Measurements from ENCODE around the gene CD151.

CD151 gene

DNA sequence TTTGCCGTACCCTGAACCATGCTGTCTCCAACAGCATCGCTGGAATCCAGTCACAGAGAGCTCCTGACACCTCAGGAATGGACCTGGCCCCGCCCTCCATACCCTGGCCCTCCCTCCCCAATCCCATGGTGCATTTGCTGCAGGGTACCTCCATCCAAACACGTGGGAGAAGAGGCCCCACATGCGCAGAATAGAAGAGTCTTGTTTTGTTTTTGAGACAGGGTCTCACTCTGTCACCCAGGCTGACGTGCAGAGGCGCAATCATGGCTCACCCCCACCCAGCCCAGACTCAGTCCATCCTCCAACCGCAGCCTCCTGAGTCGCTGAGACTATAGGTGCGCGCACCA is 16.3 kb upstream of the CD151 start:
- H3K4me3 Mint-ChIP-seq: no peak overlapping the region
- H3K9me3 Mint-ChIP-seq: no peaks in the 10 kb centered on the region
- no peaks in the 10 kb centered on the region for H3K27me3 Mint-ChIP-seq (ENCODE audit: low read depth)
- DNase-seq (ENCODE audit: low spot score): no peak
- H3K4me1 Mint-ChIP-seq (ENCODE audit: low read depth): peaks cover 7% of the 10 kb centered on the region
- H3K36me3 Mint-ChIP-seq (ENCODE audit: low read depth): peaks cover 19% of the 10 kb centered on the region
- H3K27ac Mint-ChIP-seq: no peak overlapping the region

DNA sequence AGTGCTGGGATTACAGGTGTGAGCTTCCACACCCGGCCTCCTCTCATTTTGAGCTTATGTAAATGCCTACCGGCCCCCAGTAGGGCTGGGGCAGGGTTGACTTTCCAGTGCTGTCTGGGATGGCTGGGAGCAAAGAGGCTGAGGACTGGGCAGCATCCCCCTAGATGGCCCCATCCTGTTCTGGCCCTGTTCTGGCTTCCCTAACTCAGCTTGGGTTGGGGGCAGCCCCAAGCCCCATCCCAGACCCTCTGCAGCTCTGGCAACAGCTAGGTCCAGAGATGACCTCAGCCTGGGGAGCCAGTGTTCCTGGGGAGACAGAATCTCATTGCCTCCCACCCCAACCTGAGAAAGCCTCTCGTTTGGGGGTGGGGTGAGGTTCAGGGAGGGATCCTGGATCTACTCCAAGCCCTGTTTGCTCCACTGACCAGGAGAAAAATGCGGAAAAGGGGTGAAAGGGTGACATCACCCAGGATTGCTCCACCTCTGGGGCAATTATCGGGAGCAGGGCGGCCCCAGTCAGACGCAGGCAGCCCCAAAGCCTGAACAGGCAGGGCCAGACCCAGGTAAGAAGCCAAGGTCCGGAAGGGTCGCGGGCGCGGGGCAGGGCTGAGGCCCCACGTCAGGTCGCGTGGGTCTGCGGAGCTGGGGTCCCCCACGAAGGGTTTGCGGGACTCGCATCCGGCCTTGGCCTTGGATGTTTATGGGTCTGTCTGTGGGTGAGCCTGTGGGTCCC is 14.2 kb upstream of the CD151 start, which contains the start of gene PNPLA2:
PNPLA2 (plus strand) TSS at position 519 of the 733 bp plus-strand sequence. CDS start 805 bp downstream, outside the sequence.
- Mint-ChIP-seq H3K4me3 (peak within 1 kb of the TSS; percentile 79), H3K36me3 (ENCODE audit: low read depth) (peaks cover 5% of the 10 kb centered on the region), H3K27ac (peak within 1 kb of the TSS; percentile 82), H3K27me3 (ENCODE audit: low read depth) (no peaks in the 10 kb centered on the region), H3K4me1 (ENCODE audit: low read depth) (peaks cover 5% of the 10 kb centered on the region), H3K9me3 (no peaks in the 10 kb centered on the region)
- no peak for DNase-seq (ENCODE audit: low spot score)

DNA sequence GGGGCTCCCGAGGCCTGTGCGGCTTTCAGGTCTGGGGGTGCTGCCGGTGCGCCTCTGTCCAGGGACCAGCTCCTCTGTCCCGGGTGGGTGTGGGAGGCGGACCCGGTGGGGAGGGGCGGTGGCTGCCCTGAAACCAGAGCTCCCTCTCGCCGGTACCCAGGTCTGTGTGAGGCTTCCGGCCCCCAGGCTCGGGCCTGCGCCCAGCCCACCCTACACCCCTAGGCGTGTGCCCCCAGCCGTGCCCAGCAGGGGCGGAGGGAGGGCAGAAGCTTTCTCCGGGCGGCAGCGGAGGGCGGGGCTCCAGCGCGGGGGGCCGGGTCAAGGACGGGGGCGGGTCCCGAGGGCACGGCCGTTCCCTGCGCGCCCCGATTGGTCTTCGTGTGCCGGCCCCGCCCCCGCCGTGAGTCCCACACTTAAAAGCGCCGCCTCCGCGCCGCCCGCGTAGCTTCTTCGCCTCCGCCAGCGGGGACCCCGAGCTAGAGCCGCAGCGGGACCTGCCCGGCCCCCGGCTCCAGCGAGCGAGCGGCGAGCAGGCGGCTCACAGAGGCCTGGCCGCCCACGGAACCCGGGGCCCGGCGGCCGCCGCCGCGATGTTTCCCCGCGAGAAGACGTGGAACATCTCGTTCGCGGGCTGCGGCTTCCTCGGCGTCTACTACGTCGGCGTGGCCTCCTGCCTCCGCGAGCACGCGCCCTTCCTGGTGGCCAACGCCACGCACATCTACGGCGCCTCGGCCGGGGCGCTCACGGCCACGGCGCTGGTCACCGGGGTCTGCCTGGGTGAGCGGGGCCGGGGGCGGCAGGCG is 13.4 kb upstream of the CD151 start:
- peak; percentile 87 for DNase-seq (ENCODE audit: low spot score)
- Mint-ChIP-seq H3K4me3 (peak overlapping the region; percentile 79), H3K27me3 (ENCODE audit: low read depth) (no peaks in the 10 kb centered on the region), H3K36me3 (ENCODE audit: low read depth) (peaks cover 2% of the 10 kb centered on the region), H3K27ac (peak overlapping the region; percentile 82), H3K9me3 (no peaks in the 10 kb centered on the region), H3K4me1 (ENCODE audit: low read depth) (peaks cover 5% of the 10 kb centered on the region)

DNA sequence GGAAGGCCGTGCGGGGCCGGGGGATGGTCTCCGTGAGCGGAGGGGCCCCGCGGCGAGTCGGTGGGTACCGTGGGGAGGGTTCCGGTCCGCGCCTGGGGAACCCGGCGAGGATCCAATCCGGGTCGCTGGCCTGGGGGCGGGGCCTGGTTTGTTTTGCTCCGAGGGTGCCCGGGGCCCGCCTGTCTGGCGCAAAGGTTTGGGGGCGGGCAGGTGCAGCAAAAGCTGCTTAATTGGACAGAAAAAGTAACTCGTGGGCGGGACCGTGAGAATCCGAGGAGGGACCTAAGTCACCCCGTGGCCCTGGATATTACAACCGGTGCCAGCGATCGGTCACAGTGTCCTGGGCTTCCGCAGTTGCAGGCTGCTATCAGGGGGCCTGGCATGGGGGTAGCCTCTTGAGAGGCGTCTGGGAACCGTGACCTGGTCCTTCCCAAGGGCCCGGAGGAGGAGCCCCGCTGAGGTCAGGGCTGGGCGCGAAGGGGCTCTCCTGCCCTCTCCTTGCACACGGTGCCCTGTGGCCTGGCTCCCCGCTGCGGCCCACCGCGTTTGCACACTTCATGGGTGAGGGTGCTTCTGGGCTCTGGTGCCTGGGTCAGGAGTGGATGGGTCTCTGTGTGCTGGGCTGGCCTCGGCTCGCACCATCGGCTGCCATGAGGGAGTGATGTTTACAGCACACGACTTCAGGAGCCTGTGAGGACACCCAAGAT is 12.7 kb upstream of the CD151 start:
- peak overlapping the region; percentile 79 for H3K4me3 Mint-ChIP-seq
- DNase-seq (ENCODE audit: low spot score): peak; percentile 91
- peaks cover 6% of the 10 kb centered on the region for H3K36me3 Mint-ChIP-seq (ENCODE audit: low read depth)
- peaks cover 5% of the 10 kb centered on the region for H3K4me1 Mint-ChIP-seq (ENCODE audit: low read depth)
- H3K27ac Mint-ChIP-seq: peak overlapping the region; percentile 82
- no peaks in the 10 kb centered on the region for H3K9me3 Mint-ChIP-seq
- H3K27me3 Mint-ChIP-seq (ENCODE audit: low read depth): no peaks in the 10 kb centered on the region

DNA sequence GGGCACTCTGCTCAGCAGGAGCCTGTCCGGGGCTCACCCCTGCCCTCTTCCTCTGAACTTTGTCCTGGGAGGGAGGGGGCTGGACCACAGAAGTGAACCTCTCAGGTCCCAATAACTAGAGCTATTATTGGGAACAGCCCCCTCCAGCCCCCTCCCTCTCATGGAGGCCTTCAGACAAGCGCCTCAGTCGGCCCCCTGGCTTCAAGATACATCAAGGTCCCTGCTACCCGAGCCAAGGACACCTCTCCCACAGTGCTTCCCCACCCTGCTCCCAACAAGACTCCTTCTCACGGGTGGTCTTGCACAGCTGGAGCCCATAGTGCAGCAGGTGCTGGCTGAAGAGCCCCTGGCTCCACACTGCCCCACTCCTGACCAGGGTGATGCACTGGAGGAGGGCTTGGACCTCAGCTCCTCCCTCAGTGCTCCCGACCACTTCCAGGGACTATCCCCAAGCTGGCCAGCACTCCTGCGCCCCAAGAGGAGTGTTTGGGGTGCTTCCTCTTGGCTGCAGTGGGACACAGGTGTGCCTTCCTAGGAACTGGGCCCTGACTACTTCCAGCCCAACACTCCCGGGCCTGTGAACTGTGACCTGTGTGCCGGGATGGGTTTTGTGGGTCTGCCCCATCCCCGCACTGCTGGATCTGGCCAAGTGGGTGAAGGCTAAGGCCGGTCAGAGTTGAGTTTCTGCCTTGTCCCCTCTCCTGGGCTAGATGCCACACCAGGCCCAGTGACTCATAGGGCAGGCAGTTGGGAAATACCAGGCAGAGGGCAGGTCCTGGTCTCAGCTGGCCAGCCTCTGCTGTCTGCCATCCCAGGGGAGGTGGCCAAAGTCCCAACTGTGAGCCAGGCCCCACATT is 11.9 kb upstream of the CD151 start:
- DNase-seq (ENCODE audit: low spot score): no peak
- Mint-ChIP-seq H3K36me3 (ENCODE audit: low read depth) (peaks cover 10% of the 10 kb centered on the region), H3K4me1 (ENCODE audit: low read depth) (peaks cover 5% of the 10 kb centered on the region), H3K27me3 (ENCODE audit: low read depth) (no peaks in the 10 kb centered on the region), H3K4me3 (peak overlapping the region; percentile 79), H3K9me3 (no peaks in the 10 kb centered on the region), H3K27ac (peak overlapping the region; percentile 82)

DNA sequence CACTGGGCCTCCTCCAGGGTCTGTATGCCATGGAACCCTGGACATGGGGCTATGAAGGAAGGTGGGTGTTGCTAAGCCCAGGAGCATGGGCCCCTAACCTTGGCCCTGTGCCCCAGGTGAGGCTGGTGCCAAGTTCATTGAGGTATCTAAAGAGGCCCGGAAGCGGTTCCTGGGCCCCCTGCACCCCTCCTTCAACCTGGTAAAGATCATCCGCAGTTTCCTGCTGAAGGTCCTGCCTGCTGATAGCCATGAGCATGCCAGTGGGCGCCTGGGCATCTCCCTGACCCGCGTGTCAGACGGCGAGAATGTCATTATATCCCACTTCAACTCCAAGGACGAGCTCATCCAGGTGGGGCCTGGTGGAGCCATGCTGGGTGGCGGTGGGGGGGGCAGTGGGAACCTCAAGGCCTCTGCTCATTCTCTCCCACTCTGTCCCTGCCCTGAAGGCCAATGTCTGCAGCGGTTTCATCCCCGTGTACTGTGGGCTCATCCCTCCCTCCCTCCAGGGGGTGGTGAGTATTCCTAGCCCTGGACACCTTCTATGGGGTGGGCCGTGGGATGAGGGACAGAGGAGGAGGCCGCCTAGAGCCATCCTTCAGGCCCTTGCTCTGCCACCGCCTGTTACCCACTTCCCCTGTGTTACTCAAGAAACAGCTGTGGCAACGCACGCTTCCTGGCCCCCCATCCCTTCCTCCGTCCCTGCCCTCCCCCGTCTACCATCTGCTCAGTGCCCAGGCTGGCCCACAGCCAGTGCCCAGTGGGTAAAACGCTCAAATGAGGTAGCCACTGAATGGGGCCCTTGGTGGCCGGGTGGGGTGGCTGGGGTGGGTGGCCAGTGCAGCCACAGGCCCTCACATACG is 11.0 kb upstream of the CD151 start:
- peaks cover 10% of the 10 kb centered on the region for H3K36me3 Mint-ChIP-seq (ENCODE audit: low read depth)
- H3K27me3 Mint-ChIP-seq (ENCODE audit: low read depth): no peaks in the 10 kb centered on the region

DNA sequence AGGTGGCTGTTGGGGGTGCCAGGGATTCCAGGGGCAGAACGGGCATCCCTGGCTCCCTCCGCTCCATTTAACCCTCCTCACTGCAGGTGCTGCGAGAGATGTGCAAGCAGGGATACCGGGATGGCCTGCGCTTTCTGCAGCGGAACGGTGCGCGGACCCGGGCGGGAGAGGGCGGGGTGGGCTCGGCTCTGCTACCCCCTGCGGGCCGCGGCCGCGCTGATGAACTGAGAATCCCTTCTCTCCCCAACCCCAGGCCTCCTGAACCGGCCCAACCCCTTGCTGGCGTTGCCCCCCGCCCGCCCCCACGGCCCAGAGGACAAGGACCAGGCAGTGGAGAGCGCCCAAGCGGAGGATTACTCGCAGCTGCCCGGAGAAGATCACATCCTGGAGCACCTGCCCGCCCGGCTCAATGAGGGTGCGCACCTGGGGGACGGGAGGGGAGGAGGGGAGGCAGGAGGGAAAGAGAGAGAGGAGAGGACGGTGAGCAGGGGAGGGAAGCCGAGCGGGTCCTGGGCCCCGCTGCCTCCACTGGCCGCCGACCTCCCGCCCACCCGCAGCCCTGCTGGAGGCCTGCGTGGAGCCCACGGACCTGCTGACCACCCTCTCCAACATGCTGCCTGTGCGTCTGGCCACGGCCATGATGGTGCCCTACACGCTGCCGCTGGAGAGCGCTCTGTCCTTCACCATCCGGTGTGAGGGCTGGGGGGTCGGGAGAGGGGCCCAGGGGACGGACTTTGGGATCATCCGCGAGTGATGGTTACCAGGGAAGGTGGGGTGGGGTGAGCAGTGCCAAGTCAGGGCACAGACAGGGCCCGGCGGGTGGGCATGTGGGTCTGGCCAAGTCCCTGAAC is 9.1 kb upstream of the CD151 start:
- Mint-ChIP-seq H3K4me3 (no peak overlapping the region), H3K9me3 (no peaks in the 10 kb centered on the region), H3K4me1 (ENCODE audit: low read depth) (peaks cover 15% of the 10 kb centered on the region), H3K27ac (no peak overlapping the region), H3K36me3 (ENCODE audit: low read depth) (peaks cover 10% of the 10 kb centered on the region), H3K27me3 (ENCODE audit: low read depth) (peaks cover 11% of the 10 kb centered on the region)
- DNase-seq (ENCODE audit: low spot score): no peak

More for the DNA sequence above, 11.0 kb upstream of the CD151 start:
- Mint-ChIP-seq H3K9me3 (no peaks in the 10 kb centered on the region), H3K4me1 (ENCODE audit: low read depth) (peaks cover 5% of the 10 kb centered on the region), H3K4me3 (peak overlapping the region; percentile 79), H3K27ac (no peak overlapping the region)
- no peak for DNase-seq (ENCODE audit: low spot score)

DNA sequence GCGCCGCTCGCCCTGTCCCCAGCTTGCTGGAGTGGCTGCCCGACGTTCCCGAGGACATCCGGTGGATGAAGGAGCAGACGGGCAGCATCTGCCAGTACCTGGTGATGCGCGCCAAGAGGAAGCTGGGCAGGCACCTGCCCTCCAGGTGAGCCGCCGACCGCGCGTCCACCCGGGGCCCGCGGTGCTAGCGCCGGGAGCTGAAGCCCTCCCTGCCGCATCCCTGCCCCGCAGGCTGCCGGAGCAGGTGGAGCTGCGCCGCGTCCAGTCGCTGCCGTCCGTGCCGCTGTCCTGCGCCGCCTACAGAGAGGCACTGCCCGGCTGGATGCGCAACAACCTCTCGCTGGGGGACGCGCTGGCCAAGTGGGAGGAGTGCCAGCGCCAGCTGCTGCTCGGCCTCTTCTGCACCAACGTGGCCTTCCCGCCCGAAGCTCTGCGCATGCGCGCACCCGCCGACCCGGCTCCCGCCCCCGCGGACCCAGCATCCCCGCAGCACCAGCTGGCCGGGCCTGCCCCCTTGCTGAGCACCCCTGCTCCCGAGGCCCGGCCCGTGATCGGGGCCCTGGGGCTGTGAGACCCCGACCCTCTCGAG is 8.4 kb upstream of the CD151 start:
- peaks cover 10% of the 10 kb centered on the region for H3K36me3 Mint-ChIP-seq (ENCODE audit: low read depth)
- H3K27me3 Mint-ChIP-seq (ENCODE audit: low read depth): peaks cover 19% of the 10 kb centered on the region
- no peak overlapping the region for H3K27ac Mint-ChIP-seq
- H3K4me1 Mint-ChIP-seq (ENCODE audit: low read depth): peaks cover 17% of the 10 kb centered on the region
- DNase-seq (ENCODE audit: low spot score): no peak
- H3K4me3 Mint-ChIP-seq: no peak overlapping the region
- no peaks in the 10 kb centered on the region for H3K9me3 Mint-ChIP-seq

DNA sequence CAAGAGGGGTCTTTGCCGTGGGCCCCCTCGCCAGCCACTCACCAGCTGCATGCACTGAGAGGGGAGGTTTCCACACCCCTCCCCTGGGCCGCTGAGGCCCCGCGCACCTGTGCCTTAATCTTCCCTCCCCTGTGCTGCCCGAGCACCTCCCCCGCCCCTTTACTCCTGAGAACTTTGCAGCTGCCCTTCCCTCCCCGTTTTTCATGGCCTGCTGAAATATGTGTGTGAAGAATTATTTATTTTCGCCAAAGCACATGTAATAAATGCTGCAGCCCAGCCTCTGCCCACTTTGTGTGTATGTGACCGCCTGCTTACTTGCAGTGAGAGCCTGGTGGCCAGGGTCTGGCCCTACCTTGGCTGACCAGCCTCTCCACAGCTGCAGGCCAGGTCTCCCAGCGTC is 7.8 kb upstream of the CD151 start:
- Mint-ChIP-seq H3K4me3 (no peak overlapping the region), H3K4me1 (ENCODE audit: low read depth) (peaks cover 17% of the 10 kb centered on the region)

DNA sequence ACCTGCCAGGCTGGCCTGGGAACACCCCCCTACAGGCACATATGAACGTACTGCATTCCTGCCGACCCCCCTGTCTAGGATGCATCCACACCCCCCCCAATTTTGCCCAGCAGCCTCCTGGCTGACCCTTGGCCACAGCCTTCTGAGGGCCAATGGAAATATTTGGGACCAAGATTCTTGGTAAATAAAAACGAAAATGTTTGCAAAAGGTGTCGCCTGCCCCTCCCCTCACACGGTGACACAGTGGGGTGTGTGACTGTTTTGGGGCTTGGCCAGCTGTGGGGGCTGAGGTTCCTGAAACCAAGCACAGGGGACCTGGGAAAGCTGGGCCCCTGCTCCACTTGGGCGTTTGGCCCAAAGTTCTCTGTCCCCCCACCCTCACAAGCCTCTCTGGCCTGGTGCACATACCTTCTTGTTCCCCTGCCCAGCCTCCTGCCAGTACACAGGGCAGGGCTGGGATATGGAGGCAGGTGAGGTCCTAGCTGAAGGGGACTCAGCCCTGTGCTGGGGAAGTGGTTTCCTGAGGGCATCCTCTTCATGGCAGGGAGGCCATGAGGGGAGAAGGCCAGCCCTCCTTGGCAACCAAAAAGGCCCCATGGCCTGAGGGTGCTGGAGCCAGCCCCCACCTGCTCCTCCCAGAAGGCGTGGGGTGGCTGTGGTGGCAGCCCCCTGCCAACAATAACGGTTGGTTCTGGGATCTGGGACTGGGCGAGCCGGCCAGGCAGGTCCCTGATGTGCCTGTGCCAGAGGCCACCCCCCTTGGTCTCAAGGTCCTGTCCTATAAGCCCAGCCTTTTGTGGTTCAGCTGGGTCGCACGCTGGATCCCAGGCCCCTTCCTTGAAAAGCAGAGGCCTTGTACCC is 7.2 kb upstream of the CD151 start:
- Mint-ChIP-seq H3K4me1 (ENCODE audit: low read depth) (peaks cover 17% of the 10 kb centered on the region), H3K27me3 (ENCODE audit: low read depth) (peaks cover 27% of the 10 kb centered on the region), H3K9me3 (no peaks in the 10 kb centered on the region), H3K27ac (no peak overlapping the region), H3K36me3 (ENCODE audit: low read depth) (peaks cover 10% of the 10 kb centered on the region), H3K4me3 (no peak overlapping the region)
- DNase-seq (ENCODE audit: low spot score): no peak

More for the DNA sequence above, 7.8 kb upstream of the CD151 start:
- Mint-ChIP-seq H3K36me3 (ENCODE audit: low read depth) (peaks cover 10% of the 10 kb centered on the region), H3K27me3 (ENCODE audit: low read depth) (peaks cover 24% of the 10 kb centered on the region), H3K9me3 (no peaks in the 10 kb centered on the region), H3K27ac (no peak overlapping the region)
- no peak for DNase-seq (ENCODE audit: low spot score)

DNA sequence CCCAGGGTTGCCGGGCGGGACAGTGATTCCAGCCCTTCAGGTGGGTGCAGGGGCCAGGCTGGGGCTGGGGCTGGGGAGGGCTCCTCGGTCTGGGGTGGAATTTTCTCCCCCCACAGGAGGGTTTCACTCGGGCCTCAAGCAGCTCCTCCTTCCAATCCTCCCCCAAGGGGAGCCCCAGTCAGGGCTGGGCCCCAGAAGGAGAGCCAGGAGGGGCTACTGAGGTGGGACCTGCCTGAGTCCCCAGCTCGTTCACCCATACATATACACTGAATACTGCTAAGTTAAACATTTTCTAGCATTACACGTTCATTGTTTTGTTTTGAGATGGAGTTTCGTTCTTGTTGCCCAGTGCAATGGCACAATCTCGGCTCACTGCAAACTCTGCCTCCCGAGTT is 6.5 kb upstream of the CD151 start:
- Mint-ChIP-seq H3K9me3 (no peaks in the 10 kb centered on the region), H3K27me3 (ENCODE audit: low read depth) (peaks cover 30% of the 10 kb centered on the region), H3K4me1 (ENCODE audit: low read depth) (peaks cover 12% of the 10 kb centered on the region), H3K4me3 (peak overlapping the region; percentile 81), H3K27ac (peak overlapping the region; percentile 78), H3K36me3 (ENCODE audit: low read depth) (peaks cover 10% of the 10 kb centered on the region)
- no peak for DNase-seq (ENCODE audit: low spot score)
